SK-N-SH (cell line): ENCODE results near the gene CCDC91. TPM values are rescaled to one million over a fixed set of nuclear protein-coding genes. Genes with fewer than 3 reads are reported as not detected.

Source experiments
- CTCF ChIA-PET: fragments of 300-600, 350-600 bp; formaldehyde crosslinking; extraction: SDS; loops from one replicate; lab custom pipeline; 2021; lab: Yijun Ruan, JAX
- POLR2A ChIA-PET: fragments of 350-600 bp; sonication (Branson Sonifier 250); formaldehyde crosslinking; extraction: SDS; loops from one replicate; lab custom pipeline; 2020; ENCODE audit warnings: antibody characterized with exemption, inconsistent platforms; lab: Yijun Ruan, JAX
- DNase-seq: peaks from one replicate; pipeline ENCODE4 v3.0.0; 2012
- H2AFZ ChIP-seq: fragments of 200-600 bp; sonication (generic); 2 replicates; pipeline ENCODE4 v1.8.1; 2016; ENCODE audit warnings: antibody characterized with exemption, mild to moderate bottlenecking, low read depth
- H3F3A ChIP-seq: fragments of 200-600 bp; sonication (generic); replicated peaks from 2 replicates; pipeline ENCODE3; 2016; ENCODE audit warnings: antibody characterized with exemption, mild to moderate bottlenecking; ENCODE audit not compliant: insufficient read depth
- H3K27ac ChIP-seq, 2 experiments: fragments of 200-500 bp in 1 of 2; fragments of 200-600 bp in 1 of 2; sonication (Bioruptor generic) in 1 of 2; sonication (generic), shearing (Covaris generic) in 1 of 2; 2 replicates each; pipeline versions ENCODE4 v1.5.1 to v1.6.1; 2014 to 2016; ENCODE audit warnings: low read depth in 2 of 2, inconsistent platforms in 1 of 2, low read length in 1 of 2, mild to moderate bottlenecking in 1 of 2, mixed read lengths in 1 of 2
- H3K27me3 ChIP-seq: fragments of 200-600 bp; sonication (generic), shearing (Covaris generic); 2 replicates; pipeline ENCODE4 v1.6.1; 2016; ENCODE audit warnings: mixed run types; ENCODE audit not compliant: insufficient read depth
- H3K36me3 ChIP-seq, 2 experiments: fragments of 200-500 bp in 1 of 2; fragments of 200-600 bp in 1 of 2; sonication (Bioruptor generic) in 1 of 2; sonication (generic) in 1 of 2; replicated peaks in 1 of 2; 2 replicates each; pipeline versions ENCODE3 to v1.5.1; 2014 to 2016; ENCODE audit warnings: low read length in 1 of 2, mild to moderate bottlenecking in 1 of 2; ENCODE audit not compliant: insufficient read depth in 2 of 2, control insufficient read depth in 1 of 2
- H3K4me1 ChIP-seq, 2 experiments: fragments of 200-500 bp in 1 of 2; fragments of 200-600 bp in 1 of 2; sonication (Bioruptor generic) in 1 of 2; sonication (generic), shearing (Covaris generic) in 1 of 2; 2 replicates each; pipeline versions ENCODE4 v1.5.1 to v1.6.1; 2014 to 2016; ENCODE audit warnings: low read depth in 1 of 2, low read length in 1 of 2, mixed run types in 1 of 2; ENCODE audit not compliant: insufficient read depth in 2 of 2, control insufficient read depth in 1 of 2
- H3K4me2 ChIP-seq: fragments of 200-600 bp; sonication (generic), shearing (Covaris generic); 2 replicates; pipeline ENCODE4 v1.6.1; 2017; ENCODE audit warnings: mixed run types
- H3K4me3 ChIP-seq, 2 experiments: fragments of 200-500 bp in 1 of 2; fragments of 200-600 bp in 1 of 2; sonication (Bioruptor generic) in 1 of 2; sonication (generic), shearing (Covaris generic) in 1 of 2; 2 replicates each; pipeline versions ENCODE4 v1.5.1 to v1.8.1; 2014 to 2016; ENCODE audit warnings: low read depth in 2 of 2, inconsistent platforms in 1 of 2, low read length in 1 of 2, mild to moderate bottlenecking in 1 of 2, mixed read lengths in 1 of 2, moderate library complexity in 1 of 2
- H3K79me2 ChIP-seq: fragments of 200-600 bp; sonication (generic); 2 replicates; pipeline ENCODE4 v1.8.1; 2017; ENCODE audit warnings: mild to moderate bottlenecking; ENCODE audit not compliant: insufficient read depth
- H3K9ac ChIP-seq: fragments of 200-600 bp; sonication (generic); 2 replicates; pipeline ENCODE4 v1.6.1; 2017; ENCODE audit warnings: mixed run types
- H3K9me2 ChIP-seq: fragments of 200-600 bp; sonication (generic); 2 replicates; pipeline ENCODE4 v1.6.1; 2017; ENCODE audit warnings: mixed run types
- H3K9me3 ChIP-seq: fragments of 200-600 bp; sonication (generic); 2 replicates; pipeline ENCODE4 v1.6.1; 2017; ENCODE audit warnings: mixed run types, mild to moderate bottlenecking, moderate library complexity
- H4K20me1 ChIP-seq: fragments of 200-600 bp; sonication (generic); 2 replicates; pipeline ENCODE4 v1.6.1; 2017; ENCODE audit warnings: mild to moderate bottlenecking, mixed run types; ENCODE audit not compliant: insufficient read depth
- CHD2 ChIP-seq: fragments of 150-350 bp; IDR thresholded peaks from 2 replicates; pipeline ENCODE4 v1.6.1; 2018; ENCODE audit warnings: low read length; ENCODE audit not compliant: partially characterized antibody
- CTCF ChIP-seq: fragments of 200-600 bp; sonication (generic); IDR thresholded peaks from 2 replicates; pipeline ENCODE4 v1.6.1; 2017; ENCODE audit warnings: antibody characterized with exemption, mild to moderate bottlenecking, moderate library complexity
- EZH2phosphoT487 ChIP-seq: fragments of 200-600 bp; sonication (generic); IDR thresholded peaks from 2 replicates; pipeline ENCODE4 v1.6.1; 2017; ENCODE audit warnings: low read depth, mixed run types, mild to moderate bottlenecking, antibody characterized with exemption, moderate library complexity, borderline replicate concordance
- FOXM1 ChIP-seq: IDR thresholded peaks from 2 replicates; pipeline ENCODE4 v1.4.0; 2012; ENCODE audit warnings: low read depth, mild to moderate bottlenecking
- NFIC ChIP-seq: IDR thresholded peaks from 2 replicates; pipeline ENCODE4 v1.4.0; 2012; ENCODE audit warnings: borderline replicate concordance
- PBX3 ChIP-seq: IDR thresholded peaks from 2 replicates; pipeline ENCODE4; 2012
- POLR2AphosphoS5 ChIP-seq: IDR thresholded peaks from 2 replicates; pipeline ENCODE4 v1.6.1; 2012; ENCODE audit warnings: low read depth, low read length
- YY1 ChIP-seq: IDR thresholded peaks from 2 replicates; pipeline ENCODE4 v1.4.0; 2012; ENCODE audit warnings: low read depth, mild to moderate bottlenecking
- WGBS: methylation state at CpG from one replicate; pipeline ENCODE4 v1.1.6; 2017; ENCODE audit warnings: low lambda C conversion rate; 5-methylcytosine and 5-hydroxymethylcytosine counted together
- polyA plus RNA-seq, 3 experiments: library from polyadenylated mRNA; depleted of rRNA; stranded (reverse); fragments of >200 nt; gene quantifications; 2 replicates each; pipeline ENCODE4 v1.2.3, GENCODE V29; 2012

The CCDC91 gene
- polyA plus RNA-seq, 1 of the 3 experiments (the other 2 are of a cell fraction), result 13.0 TPM

- DNase-seq, result no peak
- ChIA-PET CTCF (interaction anchor here (1.2 kb wide), 1 partner anchor 15 kb away, joined by 3 read pairs; no protein-coding TSS in a partner anchor), POLR2A (no interaction called here)
- no peak overlapping the region for H3K27ac ChIP-seq
- H3K9me2 ChIP-seq, result no peaks in the 10 kb centered on the region
- no peak overlapping the region for H3K4me3 ChIP-seq
- no peaks in the 10 kb centered on the region; a peak in 1 of 4 replicates for H3K4me1 ChIP-seq
- no peaks in the 10 kb centered on the region for H3K79me2 ChIP-seq
- WGBS, result 98% methylated on average over 3 of the region's 3 CpGs
- H4K20me1 ChIP-seq, result no peaks in the 10 kb centered on the region
- H3K4me2 ChIP-seq, result no peak overlapping the region
- TF ChIP-seq CTCF (no peak), PBX3 (no peak), YY1 (no peak), CHD2 (no peak), FOXM1 (no peak), POLR2AphosphoS5 (no peak)
- H3F3A ChIP-seq, result no peaks in the 10 kb centered on the region
- H2AFZ ChIP-seq, result no peak overlapping the region
- no peaks in the 10 kb centered on the region for H3K9me3 ChIP-seq
- H3K27me3 ChIP-seq, result no peaks in the 10 kb centered on the region
- no peak overlapping the region for H3K9ac ChIP-seq
- no peaks in the 10 kb centered on the region for H3K36me3 ChIP-seq
Observed at GRCh38 chr12:28176295-28176694, 14.0 kb upstream of the CCDC91 start.

- Histone ChIP-seq H3K36me3 (no peaks in the 10 kb centered on the region), H3K9ac (no peak overlapping the region), H3F3A (no peaks in the 10 kb centered on the region), H3K4me3 (no peak overlapping the region), H3K4me2 (no peak overlapping the region), H4K20me1 (no peaks in the 10 kb centered on the region), H3K27me3 (no peaks in the 10 kb centered on the region), H3K9me2 (no peaks in the 10 kb centered on the region), H3K27ac (no peak overlapping the region), H3K4me1 (no peaks in the 10 kb centered on the region), H2AFZ (no peak overlapping the region), H3K79me2 (no peaks in the 10 kb centered on the region), H3K9me3 (no peaks in the 10 kb centered on the region)
- ChIA-PET CTCF (no interaction called here), POLR2A (no interaction called here)
- TF ChIP-seq NFIC, result no peak
- TF ChIP-seq EZH2phosphoT487, result no peak
- TF ChIP-seq PBX3, result peak; percentile 24; the same call in 1 of the 2 replicates
- 48% methylated on average over 2 of the region's 2 CpGs for WGBS
- DNase-seq, result no peak
Observed at GRCh38 chr12:28177461-28177860, 12.8 kb upstream of the CCDC91 start.
